Panc1 (cell line): Measurements from ENCODE around the gene FAM43B. TPM values are rescaled to one million over a fixed set of nuclear protein-coding genes. Genes with fewer than 3 reads are reported as not detected.
"Not testable (repeated sequence)": the region's sequence is repeated elsewhere in the genome, so short reads cannot be mapped to it uniquely, and the experiment has no call there.

ENCODE experiments used
- ATAC-seq: fragments of 200-7000 bp; cut with Tn5 transposase; 2 replicates; pipeline ENCODE4 v1.9.1; 2020; ENCODE audit warnings: mild to moderate bottlenecking, moderate library complexity
- BruUV-seq: library from RNA; stranded (reverse); fragments of 400-500 nt; replicated peaks from 2 replicates; lab custom pipeline; 2021; lab: Mats Ljungman, UMichigan
- CTCF ChIA-PET: fragments of 300-600 bp; sonication (Branson Sonifier 250); formaldehyde crosslinking; loops from one replicate; lab custom pipeline; 2022; ENCODE audit warnings: antibody characterized with exemption; lab: Charles Lee
- POLR2A ChIA-PET: fragments of 300-600 bp; sonication (Branson Sonifier 250); formaldehyde crosslinking; loops from one replicate; lab custom pipeline; 2022; ENCODE audit warnings: antibody characterized with exemption; lab: Charles Lee
- DNase-seq: peaks from one replicate; pipeline ENCODE4 v3.0.0-alpha.2; 2010; ENCODE audit warnings: low read depth, low spot score
- H3K27ac ChIP-seq: 2 replicates; pipeline ENCODE4 v1.5.1; 2011; ENCODE audit warnings: mild to moderate bottlenecking, low read length, inconsistent platforms
- H3K27me3 ChIP-seq: fragments of 200-500 bp; sonication (Bioruptor generic); 2 replicates; pipeline ENCODE4 v1.6.0; 2014; ENCODE audit warnings: low read length, inconsistent platforms; ENCODE audit not compliant: control insufficient read depth, insufficient read depth
- H3K36me3 ChIP-seq: fragments of 200-500 bp; sonication (Bioruptor generic); 2 replicates; pipeline ENCODE4 v1.5.1; 2014; ENCODE audit warnings: inconsistent platforms, mild to moderate bottlenecking, low read length, moderate library complexity; ENCODE audit not compliant: control insufficient read depth, insufficient read depth
- H3K4me1 ChIP-seq: 2 replicates; pipeline ENCODE4 v1.5.1; 2011; ENCODE audit warnings: inconsistent platforms, mild to moderate bottlenecking, low read length, moderate library complexity; ENCODE audit not compliant: control insufficient read depth, insufficient read depth
- H3K4me3 ChIP-seq, 2 experiments: 2 replicates each; pipeline ENCODE4 v1.5.1; 2011 to 2012; ENCODE audit warnings: low read depth in 2 of 2, low read length in 2 of 2, mild to moderate bottlenecking in 2 of 2, inconsistent platforms in 1 of 2, moderate library complexity in 1 of 2
- H3K9me3 ChIP-seq: fragments of 200-500 bp; sonication (Bioruptor generic); 2 replicates; pipeline ENCODE4 v1.5.1; 2014; ENCODE audit warnings: low read depth, mild to moderate bottlenecking, inconsistent platforms, low read length, moderate library complexity; ENCODE audit not compliant: control insufficient read depth, insufficient read depth
- CTCF ChIP-seq: fragments of 450-650 bp; IDR thresholded peaks from 2 replicates; pipeline ENCODE4 v1.5.1; 2017; ENCODE audit warnings: mild to moderate bottlenecking
- POLR2AphosphoS5 ChIP-seq: IDR thresholded peaks from 2 replicates; pipeline ENCODE4 v1.6.1; 2012; ENCODE audit warnings: mild to moderate bottlenecking, low read depth, low read length, moderate library complexity
- SIN3A ChIP-seq: IDR thresholded peaks from 2 replicates; pipeline ENCODE4 v1.6.1; 2012; ENCODE audit warnings: low read depth, mild to moderate bottlenecking, low read length, moderate library complexity, borderline replicate concordance; ENCODE audit not compliant: insufficient read depth
- TCF7L2 ChIP-seq: IDR thresholded peaks from 2 replicates; pipeline ENCODE4 v1.6.1; 2011; ENCODE audit warnings: mild to moderate bottlenecking, low read depth, low read length, inconsistent platforms
- in situ Hi-C: cut with HindIII; loops from 2 replicates; pipeline ENCODE4 v1.10.0; 2016; ENCODE audit warnings: low sequenced_read_pairs, low pct_unique_long_range_greater_than_20kb
- intact Hi-C: fragments of 100-400 bp; cut with micrococcal nuclease; formaldehyde crosslinking; loops from one replicate; pipeline ENCODE4 v1.10.0; 2022; ENCODE audit not compliant: unreplicated experiment
- total RNA-seq: library from RNA; stranded (reverse); gene quantifications from one replicate; pipeline ENCODE4 v1.2.1, GENCODE V29; 2021; ENCODE audit not compliant: unreplicated experiment
- TF ChIP-seq, protein P1 (sequence below), 2 experiments: IDR thresholded peaks; 2 replicates each; pipeline ENCODE4 v1.6.1; 2011 to 2012; ENCODE audit warnings: low read depth in 2 of 2, control low read depth in 1 of 2, low read length in 1 of 2, mild to moderate bottlenecking in 1 of 2, moderate library complexity in 1 of 2; ENCODE audit not compliant: insufficient read depth in 1 of 2

FAM43B gene
- total RNA-seq, 1 experiment from 2014 or later: 3.0 TPM

DNA sequence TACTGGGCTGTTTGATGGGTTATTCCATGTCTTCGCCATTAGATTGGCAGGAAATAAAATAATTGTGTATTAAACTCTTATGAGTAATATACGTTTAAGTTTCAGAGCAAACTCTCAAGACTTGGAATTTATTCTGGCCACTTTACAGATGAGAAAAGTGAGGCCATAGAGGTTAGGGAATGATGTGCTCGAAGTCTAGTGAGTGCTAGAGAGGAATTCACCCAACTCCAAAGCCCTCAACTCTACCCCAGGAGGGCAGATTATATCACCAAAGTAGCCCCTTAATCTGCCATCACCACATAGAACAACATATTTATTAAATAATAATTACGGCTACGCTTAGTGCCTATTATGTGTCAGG is 44.0 kb upstream of the FAM43B start:
- CTCF ChIA-PET: interaction anchor here (1.3 kb wide), 1 partner anchor 124 kb away, joined by 5 read pairs; no protein-coding TSS in a partner anchor
- POLR2A ChIA-PET: no interaction called here

DNA sequence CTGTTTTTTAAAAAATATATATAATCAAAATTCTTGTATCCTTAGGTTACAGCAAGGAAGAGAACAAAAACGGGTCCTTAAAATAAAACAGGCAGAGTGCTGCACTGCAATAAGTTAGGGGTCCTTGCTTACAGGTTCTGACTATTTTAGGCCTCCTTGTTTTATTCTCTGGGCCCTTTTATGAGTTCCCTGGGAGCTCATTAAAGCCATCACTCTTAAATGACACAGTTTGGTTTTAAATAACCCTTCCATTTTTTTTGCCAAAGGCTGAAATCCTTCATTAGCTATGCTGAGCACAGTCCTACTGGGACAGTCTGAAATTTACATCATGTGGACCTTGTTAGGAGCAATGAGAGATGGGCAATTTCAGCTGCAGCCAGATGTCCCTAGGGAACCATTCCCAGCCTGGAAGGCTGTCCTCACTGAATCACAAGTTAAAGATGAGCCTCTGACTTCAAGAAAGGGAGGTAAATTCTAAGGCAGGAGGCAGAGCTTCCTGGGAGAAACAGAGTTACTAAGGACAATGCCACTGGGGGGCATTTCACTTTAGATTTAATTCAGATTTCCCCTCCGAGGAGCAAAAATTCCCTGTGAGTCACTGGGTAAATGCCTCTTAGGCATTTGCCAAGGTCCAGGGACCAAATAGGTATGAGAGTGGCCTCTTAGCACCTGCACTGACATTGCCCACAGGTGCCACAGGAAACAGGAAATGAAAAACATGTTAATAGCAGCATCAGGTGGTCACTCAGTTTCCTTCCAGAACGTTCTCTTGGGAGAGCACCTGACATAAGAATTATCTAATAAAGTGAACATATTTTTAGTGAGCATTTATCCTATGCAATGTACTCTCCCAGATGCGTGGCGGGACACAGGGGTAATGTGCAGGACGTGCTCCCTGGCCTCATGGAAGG is 40.6 kb upstream of the FAM43B start:
- no peaks in the 10 kb centered on the region for H3K9me3 ChIP-seq
- TF ChIP-seq, protein P1, sequence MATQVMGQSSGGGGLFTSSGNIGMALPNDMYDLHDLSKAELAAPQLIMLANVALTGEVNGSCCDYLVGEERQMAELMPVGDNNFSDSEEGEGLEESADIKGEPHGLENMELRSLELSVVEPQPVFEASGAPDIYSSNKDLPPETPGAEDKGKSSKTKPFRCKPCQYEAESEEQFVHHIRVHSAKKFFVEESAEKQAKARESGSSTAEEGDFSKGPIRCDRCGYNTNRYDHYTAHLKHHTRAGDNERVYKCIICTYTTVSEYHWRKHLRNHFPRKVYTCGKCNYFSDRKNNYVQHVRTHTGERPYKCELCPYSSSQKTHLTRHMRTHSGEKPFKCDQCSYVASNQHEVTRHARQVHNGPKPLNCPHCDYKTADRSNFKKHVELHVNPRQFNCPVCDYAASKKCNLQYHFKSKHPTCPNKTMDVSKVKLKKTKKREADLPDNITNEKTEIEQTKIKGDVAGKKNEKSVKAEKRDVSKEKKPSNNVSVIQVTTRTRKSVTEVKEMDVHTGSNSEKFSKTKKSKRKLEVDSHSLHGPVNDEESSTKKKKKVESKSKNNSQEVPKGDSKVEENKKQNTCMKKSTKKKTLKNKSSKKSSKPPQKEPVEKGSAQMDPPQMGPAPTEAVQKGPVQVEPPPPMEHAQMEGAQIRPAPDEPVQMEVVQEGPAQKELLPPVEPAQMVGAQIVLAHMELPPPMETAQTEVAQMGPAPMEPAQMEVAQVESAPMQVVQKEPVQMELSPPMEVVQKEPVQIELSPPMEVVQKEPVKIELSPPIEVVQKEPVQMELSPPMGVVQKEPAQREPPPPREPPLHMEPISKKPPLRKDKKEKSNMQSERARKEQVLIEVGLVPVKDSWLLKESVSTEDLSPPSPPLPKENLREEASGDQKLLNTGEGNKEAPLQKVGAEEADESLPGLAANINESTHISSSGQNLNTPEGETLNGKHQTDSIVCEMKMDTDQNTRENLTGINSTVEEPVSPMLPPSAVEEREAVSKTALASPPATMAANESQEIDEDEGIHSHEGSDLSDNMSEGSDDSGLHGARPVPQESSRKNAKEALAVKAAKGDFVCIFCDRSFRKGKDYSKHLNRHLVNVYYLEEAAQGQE (IDR thresholded peaks at IDR 0.05; ENCODE audit: insufficient read depth in 1 of 2, low read depth in 2 of 2, low read length in 1 of 2): no peak
- no peak for TF ChIP-seq CTCF
- TF ChIP-seq TCF7L2: no peak
- TF ChIP-seq POLR2AphosphoS5: no peak
- TF ChIP-seq SIN3A: no peak
- DNase-seq (no peak), ATAC-seq (no peak)
- peaks cover 6% of the 10 kb centered on the region; the same call in 1 of the 2 replicates for H3K4me1 ChIP-seq
- no peak overlapping the region for H3K27ac ChIP-seq
- BruUV-seq: no TSS peak
- CTCF ChIA-PET: interaction anchor here (0.5 to 0.6 kb wide), 3 partner anchors 196 to 859 kb away, joined by 3 to 5 read pairs (median 3); no protein-coding TSS in a partner anchor
- H3K36me3 ChIP-seq: peaks cover 5% of the 10 kb centered on the region; the same call in 1 of the 2 replicates
- in situ Hi-C loops (no loop called here), intact Hi-C loops (no loop called here)
- no peak overlapping the region for H3K4me3 ChIP-seq
- no peaks in the 10 kb centered on the region for H3K27me3 ChIP-seq
- POLR2A ChIA-PET: no interaction called here

More for the DNA sequence above, 44.0 kb upstream of the FAM43B start:
- in situ Hi-C loops: no loop called here
- DNase-seq (no peak), ATAC-seq (no peak)
- H3K36me3 ChIP-seq: peaks cover 5% of the 10 kb centered on the region; the same call in 1 of the 2 replicates
- H3K27me3 ChIP-seq: no peaks in the 10 kb centered on the region
- intact Hi-C loops: no loop called here
- no peaks in the 10 kb centered on the region for H3K9me3 ChIP-seq
- H3K27ac ChIP-seq: peak overlapping the region; percentile 85
- TF ChIP-seq POLR2AphosphoS5 (no peak), TCF7L2 (no peak), CTCF (no peak), SIN3A (no peak)
- TF ChIP-seq, protein P1 (IDR thresholded peaks at IDR 0.05; ENCODE audit: insufficient read depth in 1 of 2, low read depth in 2 of 2, low read length in 1 of 2): no peak
- H3K4me1 ChIP-seq: peaks cover 11% of the 10 kb centered on the region; the same call in 1 of the 2 replicates
- peak overlapping the region; percentile 88 to 93 for H3K4me3 ChIP-seq
- TSS peak; percentile 98 for BruUV-seq

DNA sequence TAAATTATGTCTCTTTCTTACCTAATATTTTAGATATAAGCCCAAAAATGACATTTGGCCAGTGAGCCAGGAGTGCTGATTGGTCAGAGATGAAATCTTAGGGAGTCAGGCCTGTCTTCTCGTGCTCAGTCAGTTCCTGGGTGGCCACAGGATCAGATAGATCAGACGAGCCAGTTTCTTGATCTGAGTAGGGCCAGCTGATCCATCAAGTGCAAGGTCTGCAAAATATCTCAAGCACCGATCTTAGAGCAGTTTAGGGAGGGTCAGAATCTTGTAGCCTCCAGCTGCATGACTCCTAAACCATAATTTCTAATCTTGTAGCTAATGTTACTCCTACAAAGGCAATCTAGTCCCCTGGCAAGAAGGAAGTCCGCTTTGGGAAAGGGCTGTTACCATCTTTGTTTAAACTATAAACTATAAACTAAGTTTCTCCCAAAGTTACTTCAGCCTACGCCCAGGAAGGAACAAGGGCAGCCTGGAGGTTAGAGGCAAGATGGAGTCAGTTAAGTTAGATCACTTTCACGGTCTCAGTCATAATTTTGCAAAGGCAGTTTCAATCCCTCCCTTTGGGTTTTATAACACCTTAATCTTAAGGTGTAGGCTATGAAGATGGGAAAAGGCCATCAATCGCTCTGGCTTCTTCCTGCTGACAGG is 32.6 kb upstream of the FAM43B start:
- in situ Hi-C loops, H3K27me3 ChIP-seq, BruUV-seq, intact Hi-C loops, ATAC-seq, CTCF ChIA-PET, DNase-seq, POLR2A ChIA-PET, H3K27ac ChIP-seq, H3K36me3 ChIP-seq, H3K9me3 ChIP-seq, H3K4me3 ChIP-seq, H3K4me1 ChIP-seq: not testable (repeated sequence)
